ENCODE data around the gene SLC22A2. TPM values are rescaled to one million over a fixed set of nuclear protein-coding genes. Genes with fewer than 3 reads are reported as not detected.

SLC22A2 gene
- total and polyA plus RNA-seq, 2 of the 13 experiments (the other 11 are each of a cell fraction or from before 2014, with no cell fraction given) = not detected

DNA sequence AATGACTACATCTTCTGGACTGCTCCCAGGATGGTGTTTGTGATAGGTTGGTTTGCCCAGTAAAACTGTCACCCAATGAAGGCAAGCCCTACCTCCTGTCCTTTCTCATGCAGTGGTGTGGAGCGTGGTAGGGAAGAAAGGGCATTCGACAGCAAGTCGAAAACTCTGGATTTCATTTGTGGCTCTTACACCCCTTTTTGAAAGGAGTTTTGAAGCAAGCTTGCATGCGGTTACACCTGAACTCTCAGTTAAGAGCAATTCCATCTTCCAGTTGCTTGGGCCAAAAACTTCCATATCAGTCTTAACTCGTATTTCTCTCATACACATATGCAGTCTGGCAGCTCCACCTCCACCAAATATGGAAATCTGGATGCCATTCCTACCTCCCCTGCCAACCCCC is 19.7 kb upstream of the SLC22A2 start:
- ChIA-PET CTCF (ENCODE audit: low intra/inter-chr PET ratio, low total read pairs) (no interaction called here), POLR2A (no interaction called here)
- Histone ChIP-seq H3K4me3 (replicated peaks in 1 of 3; ENCODE audit: insufficient read depth in 1 of 3, low read depth in 2 of 3, low read length in 3 of 3) (no peak overlapping the region), H3K4me2 (ENCODE audit: low read depth, low read length) (no peak overlapping the region), H3K9me3 (ENCODE audit: low read length) (no peaks in the 10 kb centered on the region), H3K27me3 (ENCODE audit: control insufficient read depth in 1 of 2, insufficient read depth in 2 of 2, low read length in 2 of 2) (peaks cover 0 to 16% of the 10 kb centered on the region in 2 experiments; a peak in 3 of 5 replicates), H2AFZ (ENCODE audit: low read length) (no peak overlapping the region), H3K79me2 (ENCODE audit: insufficient read depth, low read length) (no peaks in the 10 kb centered on the region), H3K36me3 (replicated peaks in 1 of 2; ENCODE audit: control insufficient read depth in 1 of 2, insufficient read depth in 2 of 2, low read length in 2 of 2) (no peaks in the 10 kb centered on the region), H3K9ac (ENCODE audit: insufficient read depth, low read depth, low read length) (no peak overlapping the region), H3K27ac (ENCODE audit: extremely low read length, insufficient read depth, low read length) (no peak overlapping the region), H3K4me1 (ENCODE audit: insufficient read depth, low read length) (no peaks in the 10 kb centered on the region), H4K20me1 (ENCODE audit: insufficient read depth, low read length) (no peaks in the 10 kb centered on the region)
- no peak for FAIRE-seq
- 73% methylated on average over 5 of the region's 5 CpGs for WGBS (ENCODE audit: low lambda C conversion rate)
- no peak for DNase-seq (ENCODE audit: low spot score)
- intact Hi-C loops (cut with micrococcal nuclease; ENCODE audit: unreplicated experiment) = no loop called here
- in situ Hi-C loops (cut with HindIII; ENCODE audit: extremely low pct_ligation_motif_present, low pct_unique_long_range_greater_than_20kb) = no loop called here
- BruUV-seq (replicated peaks) = no TSS peak
- TF ChIP-seq KDM3A (CRISPR knock-in tag; IDR thresholded peaks at IDR 0.05; ENCODE audit: low read depth) (no peak), PRPF4 (IDR thresholded peaks at IDR 0.05; ENCODE audit: low read depth, low read length, poor library complexity, severe bottlenecking) (no peak), ISX (CRISPR knock-in tag; conservative IDR thresholded peaks at IDR 0.05) (no peak), RARA (CRISPR knock-in tag; IDR thresholded peaks at IDR 0.05) (no peak), HOXD1 (CRISPR knock-in tag; IDR thresholded peaks at IDR 0.05) (no peak), ATAD3A (CRISPR knock-in tag; IDR thresholded peaks at IDR 0.05) (no peak), ZNF225 (CRISPR knock-in tag; IDR thresholded peaks at IDR 0.05) (no peak), ZNF572 (CRISPR knock-in tag; IDR thresholded peaks at IDR 0.05) (no peak)
- TF ChIP-seq, protein P1, sequence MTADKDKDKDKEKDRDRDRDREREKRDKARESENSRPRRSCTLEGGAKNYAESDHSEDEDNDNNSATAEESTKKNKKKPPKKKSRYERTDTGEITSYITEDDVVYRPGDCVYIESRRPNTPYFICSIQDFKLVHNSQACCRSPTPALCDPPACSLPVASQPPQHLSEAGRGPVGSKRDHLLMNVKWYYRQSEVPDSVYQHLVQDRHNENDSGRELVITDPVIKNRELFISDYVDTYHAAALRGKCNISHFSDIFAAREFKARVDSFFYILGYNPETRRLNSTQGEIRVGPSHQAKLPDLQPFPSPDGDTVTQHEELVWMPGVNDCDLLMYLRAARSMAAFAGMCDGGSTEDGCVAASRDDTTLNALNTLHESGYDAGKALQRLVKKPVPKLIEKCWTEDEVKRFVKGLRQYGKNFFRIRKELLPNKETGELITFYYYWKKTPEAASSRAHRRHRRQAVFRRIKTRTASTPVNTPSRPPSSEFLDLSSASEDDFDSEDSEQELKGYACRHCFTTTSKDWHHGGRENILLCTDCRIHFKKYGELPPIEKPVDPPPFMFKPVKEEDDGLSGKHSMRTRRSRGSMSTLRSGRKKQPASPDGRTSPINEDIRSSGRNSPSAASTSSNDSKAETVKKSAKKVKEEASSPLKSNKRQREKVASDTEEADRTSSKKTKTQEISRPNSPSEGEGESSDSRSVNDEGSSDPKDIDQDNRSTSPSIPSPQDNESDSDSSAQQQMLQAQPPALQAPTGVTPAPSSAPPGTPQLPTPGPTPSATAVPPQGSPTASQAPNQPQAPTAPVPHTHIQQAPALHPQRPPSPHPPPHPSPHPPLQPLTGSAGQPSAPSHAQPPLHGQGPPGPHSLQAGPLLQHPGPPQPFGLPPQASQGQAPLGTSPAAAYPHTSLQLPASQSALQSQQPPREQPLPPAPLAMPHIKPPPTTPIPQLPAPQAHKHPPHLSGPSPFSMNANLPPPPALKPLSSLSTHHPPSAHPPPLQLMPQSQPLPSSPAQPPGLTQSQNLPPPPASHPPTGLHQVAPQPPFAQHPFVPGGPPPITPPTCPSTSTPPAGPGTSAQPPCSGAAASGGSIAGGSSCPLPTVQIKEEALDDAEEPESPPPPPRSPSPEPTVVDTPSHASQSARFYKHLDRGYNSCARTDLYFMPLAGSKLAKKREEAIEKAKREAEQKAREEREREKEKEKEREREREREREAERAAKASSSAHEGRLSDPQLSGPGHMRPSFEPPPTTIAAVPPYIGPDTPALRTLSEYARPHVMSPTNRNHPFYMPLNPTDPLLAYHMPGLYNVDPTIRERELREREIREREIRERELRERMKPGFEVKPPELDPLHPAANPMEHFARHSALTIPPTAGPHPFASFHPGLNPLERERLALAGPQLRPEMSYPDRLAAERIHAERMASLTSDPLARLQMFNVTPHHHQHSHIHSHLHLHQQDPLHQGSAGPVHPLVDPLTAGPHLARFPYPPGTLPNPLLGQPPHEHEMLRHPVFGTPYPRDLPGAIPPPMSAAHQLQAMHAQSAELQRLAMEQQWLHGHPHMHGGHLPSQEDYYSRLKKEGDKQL (CRISPR knock-in tag; IDR thresholded peaks at IDR 0.05; ENCODE audit: low read depth) = no peak
- TF ChIP-seq, protein P2, sequence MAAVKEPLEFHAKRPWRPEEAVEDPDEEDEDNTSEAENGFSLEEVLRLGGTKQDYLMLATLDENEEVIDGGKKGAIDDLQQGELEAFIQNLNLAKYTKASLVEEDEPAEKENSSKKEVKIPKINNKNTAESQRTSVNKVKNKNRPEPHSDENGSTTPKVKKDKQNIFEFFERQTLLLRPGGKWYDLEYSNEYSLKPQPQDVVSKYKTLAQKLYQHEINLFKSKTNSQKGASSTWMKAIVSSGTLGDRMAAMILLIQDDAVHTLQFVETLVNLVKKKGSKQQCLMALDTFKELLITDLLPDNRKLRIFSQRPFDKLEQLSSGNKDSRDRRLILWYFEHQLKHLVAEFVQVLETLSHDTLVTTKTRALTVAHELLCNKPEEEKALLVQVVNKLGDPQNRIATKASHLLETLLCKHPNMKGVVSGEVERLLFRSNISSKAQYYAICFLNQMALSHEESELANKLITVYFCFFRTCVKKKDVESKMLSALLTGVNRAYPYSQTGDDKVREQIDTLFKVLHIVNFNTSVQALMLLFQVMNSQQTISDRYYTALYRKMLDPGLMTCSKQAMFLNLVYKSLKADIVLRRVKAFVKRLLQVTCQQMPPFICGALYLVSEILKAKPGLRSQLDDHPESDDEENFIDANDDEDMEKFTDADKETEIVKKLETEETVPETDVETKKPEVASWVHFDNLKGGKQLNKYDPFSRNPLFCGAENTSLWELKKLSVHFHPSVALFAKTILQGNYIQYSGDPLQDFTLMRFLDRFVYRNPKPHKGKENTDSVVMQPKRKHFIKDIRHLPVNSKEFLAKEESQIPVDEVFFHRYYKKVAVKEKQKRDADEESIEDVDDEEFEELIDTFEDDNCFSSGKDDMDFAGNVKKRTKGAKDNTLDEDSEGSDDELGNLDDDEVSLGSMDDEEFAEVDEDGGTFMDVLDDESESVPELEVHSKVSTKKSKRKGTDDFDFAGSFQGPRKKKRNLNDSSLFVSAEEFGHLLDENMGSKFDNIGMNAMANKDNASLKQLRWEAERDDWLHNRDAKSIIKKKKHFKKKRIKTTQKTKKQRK (IDR thresholded peaks at IDR 0.05; ENCODE audit: low read length) = no peak
- TF ChIP-seq, protein P3, sequence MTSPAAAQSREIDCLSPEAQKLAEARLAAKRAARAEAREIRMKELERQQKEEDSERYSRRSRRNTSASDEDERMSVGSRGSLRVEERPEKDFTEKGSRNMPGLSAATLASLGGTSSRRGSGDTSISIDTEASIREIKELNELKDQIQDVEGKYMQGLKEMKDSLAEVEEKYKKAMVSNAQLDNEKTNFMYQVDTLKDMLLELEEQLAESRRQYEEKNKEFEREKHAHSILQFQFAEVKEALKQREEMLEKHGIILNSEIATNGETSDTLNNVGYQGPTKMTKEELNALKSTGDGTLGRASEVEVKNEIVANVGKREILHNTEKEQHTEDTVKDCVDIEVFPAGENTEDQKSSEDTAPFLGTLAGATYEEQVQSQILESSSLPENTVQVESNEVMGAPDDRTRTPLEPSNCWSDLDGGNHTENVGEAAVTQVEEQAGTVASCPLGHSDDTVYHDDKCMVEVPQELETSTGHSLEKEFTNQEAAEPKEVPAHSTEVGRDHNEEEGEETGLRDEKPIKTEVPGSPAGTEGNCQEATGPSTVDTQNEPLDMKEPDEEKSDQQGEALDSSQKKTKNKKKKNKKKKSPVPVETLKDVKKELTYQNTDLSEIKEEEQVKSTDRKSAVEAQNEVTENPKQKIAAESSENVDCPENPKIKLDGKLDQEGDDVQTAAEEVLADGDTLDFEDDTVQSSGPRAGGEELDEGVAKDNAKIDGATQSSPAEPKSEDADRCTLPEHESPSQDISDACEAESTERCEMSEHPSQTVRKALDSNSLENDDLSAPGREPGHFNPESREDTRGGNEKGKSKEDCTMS (CRISPR knock-in tag; conservative IDR thresholded peaks at IDR 0.05) = no peak
- TF ChIP-seq, protein P4, sequence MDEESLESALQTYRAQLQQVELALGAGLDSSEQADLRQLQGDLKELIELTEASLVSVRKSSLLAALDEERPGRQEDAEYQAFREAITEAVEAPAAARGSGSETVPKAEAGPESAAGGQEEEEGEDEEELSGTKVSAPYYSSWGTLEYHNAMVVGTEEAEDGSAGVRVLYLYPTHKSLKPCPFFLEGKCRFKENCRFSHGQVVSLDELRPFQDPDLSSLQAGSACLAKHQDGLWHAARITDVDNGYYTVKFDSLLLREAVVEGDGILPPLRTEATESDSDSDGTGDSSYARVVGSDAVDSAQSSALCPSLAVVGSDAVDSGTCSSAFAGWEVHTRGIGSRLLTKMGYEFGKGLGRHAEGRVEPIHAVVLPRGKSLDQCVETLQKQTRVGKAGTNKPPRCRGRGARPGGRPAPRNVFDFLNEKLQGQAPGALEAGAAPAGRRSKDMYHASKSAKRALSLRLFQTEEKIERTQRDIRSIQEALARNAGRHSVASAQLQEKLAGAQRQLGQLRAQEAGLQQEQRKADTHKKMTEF (CRISPR knock-in tag; IDR thresholded peaks at IDR 0.05) = no peak
- ATAC-seq = no peak

Data from HepG2 (cell line).